Transverse colon (tissue), 3 donors: Measurements from ENCODE around the gene PRDM2.

Experiments
- EP300 ChIP-seq: sonication (generic); formaldehyde crosslinking; IDR thresholded peaks from one replicate; pipeline ENCODE4 v1.6.1; 2017; ENCODE audit warnings: antibody characterized with exemption, low read depth
- POLR2A ChIP-seq: fragments of 450-650 bp; IDR thresholded peaks from one replicate; pipeline ENCODE4 v1.6.1; 2016; ENCODE audit warnings: antibody characterized with exemption, mild to moderate bottlenecking, moderate library complexity
- TF ChIP-seq, protein P1 (sequence below), 5 experiments: fragments of 200-600 bp in 3 of 5; fragments of 450-650 bp in 2 of 5; sonication (generic) in 3 of 5; IDR thresholded peaks; 1 replicate in 2 of 5; 2 replicates in 3 of 5; pipeline ENCODE4 v1.5.1; 2016 to 2017; ENCODE audit warnings: antibody characterized with exemption in 5 of 5, inconsistent platforms in 3 of 5, mild to moderate bottlenecking in 2 of 5, moderate library complexity in 1 of 5

DNA sequence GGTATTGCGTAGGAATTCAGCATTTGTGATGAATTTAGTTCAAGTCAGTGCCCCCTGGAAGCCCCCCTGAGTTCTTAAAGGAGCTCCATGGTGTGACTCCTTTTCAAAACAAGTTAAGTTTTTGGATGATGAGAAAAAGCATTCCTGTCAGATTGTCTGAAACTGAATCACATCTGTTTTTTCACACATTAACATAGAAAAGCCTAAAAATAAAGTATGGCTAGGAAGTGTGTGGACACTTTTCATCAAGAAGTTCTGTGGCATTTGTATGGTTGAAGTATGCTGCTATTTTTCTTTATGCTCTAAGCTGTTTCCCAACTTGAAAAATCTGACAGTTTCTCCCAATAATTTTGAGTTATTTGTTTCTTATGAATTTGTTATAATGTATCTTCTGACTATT, 33.7 kb downstream of the PRDM2 start:
- TF ChIP-seq, protein P1, sequence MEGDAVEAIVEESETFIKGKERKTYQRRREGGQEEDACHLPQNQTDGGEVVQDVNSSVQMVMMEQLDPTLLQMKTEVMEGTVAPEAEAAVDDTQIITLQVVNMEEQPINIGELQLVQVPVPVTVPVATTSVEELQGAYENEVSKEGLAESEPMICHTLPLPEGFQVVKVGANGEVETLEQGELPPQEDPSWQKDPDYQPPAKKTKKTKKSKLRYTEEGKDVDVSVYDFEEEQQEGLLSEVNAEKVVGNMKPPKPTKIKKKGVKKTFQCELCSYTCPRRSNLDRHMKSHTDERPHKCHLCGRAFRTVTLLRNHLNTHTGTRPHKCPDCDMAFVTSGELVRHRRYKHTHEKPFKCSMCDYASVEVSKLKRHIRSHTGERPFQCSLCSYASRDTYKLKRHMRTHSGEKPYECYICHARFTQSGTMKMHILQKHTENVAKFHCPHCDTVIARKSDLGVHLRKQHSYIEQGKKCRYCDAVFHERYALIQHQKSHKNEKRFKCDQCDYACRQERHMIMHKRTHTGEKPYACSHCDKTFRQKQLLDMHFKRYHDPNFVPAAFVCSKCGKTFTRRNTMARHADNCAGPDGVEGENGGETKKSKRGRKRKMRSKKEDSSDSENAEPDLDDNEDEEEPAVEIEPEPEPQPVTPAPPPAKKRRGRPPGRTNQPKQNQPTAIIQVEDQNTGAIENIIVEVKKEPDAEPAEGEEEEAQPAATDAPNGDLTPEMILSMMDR (IDR thresholded peaks at IDR 0.05): no peak
- TF ChIP-seq POLR2A: no peak
- TF ChIP-seq EP300: no peak
